GM12801 (cell line): ENCODE results near the gene BDKRB1.

Experiments
- CTCF ChIP-seq: IDR thresholded peaks from one replicate; pipeline ENCODE4 v1.5.1; 2011; ENCODE audit warnings: control low read depth; ENCODE audit not compliant: insufficient read length; ENCODE audit errors: extremely low read depth

The BDKRB1 gene

GRCh38 chr14:96284430-96284829, 28.4 kb downstream of the BDKRB1 start:
- TF ChIP-seq CTCF: no peak

- no peak for TF ChIP-seq CTCF
Measured at GRCh38 chr14:96285667-96286066, 29.7 kb downstream of the BDKRB1 start.

GRCh38 chr14:96286251-96286650, 30.2 kb downstream of the BDKRB1 start:
- no peak for TF ChIP-seq CTCF

- TF ChIP-seq CTCF: no peak
Measured at GRCh38 chr14:96287856-96288255, 31.8 kb downstream of the BDKRB1 start.

GRCh38 chr14:96294246-96294645, 38.2 kb downstream of the BDKRB1 start:
- TF ChIP-seq CTCF: no peak

- TF ChIP-seq CTCF: no peak
Measured at GRCh38 chr14:96297000-96297399, 41.0 kb downstream of the BDKRB1 start.

- no peak for TF ChIP-seq CTCF
Measured at GRCh38 chr14:96297997-96298515, 42.0 kb downstream of the BDKRB1 start.

GRCh38 chr14:96299441-96299840, 43.4 kb downstream of the BDKRB1 start:
- TF ChIP-seq CTCF: no peak
